Stimulated activated CD8-positive, alpha-beta memory T cell treated with anti-CD3 and anti-CD28 coated beads, Interleukin-15, amount 100 ng/mL, for 48 hours (primary cell): ENCODE measurements around the gene CTAGE8.
"Not testable (repeated sequence)": the region's sequence is repeated elsewhere in the genome, so short reads cannot be mapped to it uniquely, and the experiment has no call there.

Experiments
- DNase-seq, 2 donors: peaks; one replicate each; pipeline ENCODE4 v3.0.0-alpha.2; 2020; ENCODE audit warnings: low read depth in 2 of 2

Gene CTAGE8

DNA sequence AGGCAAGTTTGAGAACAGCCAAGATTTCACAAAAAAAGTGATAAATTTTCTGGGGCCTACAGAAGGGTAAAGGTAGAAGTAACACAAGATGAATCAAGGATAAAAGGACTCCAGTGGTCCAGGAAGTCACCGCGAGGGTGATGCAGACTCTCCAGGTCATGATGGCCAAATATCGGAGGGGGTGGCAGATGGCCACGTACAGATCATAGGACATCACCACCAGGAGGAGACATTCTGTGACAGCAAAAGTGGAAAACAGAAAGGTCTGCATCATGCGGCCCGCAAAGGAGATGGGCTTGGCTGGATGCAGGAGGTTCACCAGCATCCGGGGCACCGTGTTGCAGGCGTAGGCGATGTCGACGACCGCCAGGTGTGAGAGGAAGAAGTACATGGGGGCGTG lies 10.0 kb downstream of the CTAGE8 start:
- not testable (repeated sequence) for DNase-seq

DNA sequence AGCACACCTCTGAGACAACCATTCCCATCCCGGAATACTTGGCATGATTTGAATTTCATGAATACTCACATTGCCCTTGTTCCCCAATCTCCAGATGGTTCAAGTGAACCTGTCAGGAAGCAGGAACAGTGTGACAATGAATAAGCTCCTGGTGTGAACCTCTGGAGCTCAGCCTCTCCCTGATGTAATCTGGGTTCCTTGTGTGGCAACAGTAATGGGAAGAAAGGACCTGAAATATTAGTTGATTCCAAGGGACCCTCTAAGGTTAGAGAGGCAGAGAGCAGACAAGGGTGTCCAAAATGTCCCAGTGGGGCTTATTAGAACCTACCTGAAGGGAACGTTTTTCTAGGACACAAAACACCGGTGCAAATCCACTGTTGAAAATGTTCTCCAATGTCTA lies 13.0 kb downstream of the CTAGE8 start:
- DNase-seq, result no peak

DNA sequence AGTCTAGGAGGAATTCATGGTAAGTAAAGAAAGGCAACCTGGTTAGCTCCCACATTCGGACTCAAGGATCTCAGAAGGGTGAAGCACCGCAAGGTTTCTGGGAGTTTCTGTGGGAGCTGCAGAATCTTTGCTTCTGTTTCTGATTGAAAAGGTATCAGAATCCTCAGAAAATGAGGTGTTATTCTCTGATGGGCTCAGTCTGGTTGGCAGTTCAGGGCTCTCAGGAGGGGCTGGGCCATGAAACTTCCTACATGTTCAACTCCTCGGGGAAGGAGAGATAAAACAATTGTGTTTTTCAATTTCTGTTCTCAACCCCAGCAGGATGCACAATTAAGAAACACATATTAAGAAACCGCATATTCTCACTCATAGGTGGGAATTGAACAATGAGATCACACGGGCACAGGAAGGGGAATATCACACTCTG lies 13.6 kb downstream of the CTAGE8 start:
- no peak for DNase-seq

DNA sequence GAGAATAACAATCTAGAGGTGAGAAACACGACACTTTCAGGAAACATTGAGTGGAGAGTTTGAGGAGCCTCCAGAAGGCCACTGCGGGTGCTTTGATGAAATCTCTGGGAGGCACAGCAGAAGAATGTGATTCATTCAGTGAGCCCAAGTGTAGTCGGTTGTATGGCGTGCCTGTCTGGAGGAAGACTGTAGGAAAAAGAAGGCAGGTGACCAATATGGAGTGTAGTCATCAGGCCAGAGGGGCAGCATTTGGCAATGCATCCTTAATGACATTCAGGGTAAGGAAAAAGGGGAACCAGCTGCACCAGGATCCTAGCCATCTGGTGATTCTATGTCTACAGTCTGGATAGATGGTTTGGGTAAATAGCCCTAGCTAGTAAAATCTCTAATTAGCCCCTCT lies 16.8 kb downstream of the CTAGE8 start:
- DNase-seq, result not testable (repeated sequence)

DNA sequence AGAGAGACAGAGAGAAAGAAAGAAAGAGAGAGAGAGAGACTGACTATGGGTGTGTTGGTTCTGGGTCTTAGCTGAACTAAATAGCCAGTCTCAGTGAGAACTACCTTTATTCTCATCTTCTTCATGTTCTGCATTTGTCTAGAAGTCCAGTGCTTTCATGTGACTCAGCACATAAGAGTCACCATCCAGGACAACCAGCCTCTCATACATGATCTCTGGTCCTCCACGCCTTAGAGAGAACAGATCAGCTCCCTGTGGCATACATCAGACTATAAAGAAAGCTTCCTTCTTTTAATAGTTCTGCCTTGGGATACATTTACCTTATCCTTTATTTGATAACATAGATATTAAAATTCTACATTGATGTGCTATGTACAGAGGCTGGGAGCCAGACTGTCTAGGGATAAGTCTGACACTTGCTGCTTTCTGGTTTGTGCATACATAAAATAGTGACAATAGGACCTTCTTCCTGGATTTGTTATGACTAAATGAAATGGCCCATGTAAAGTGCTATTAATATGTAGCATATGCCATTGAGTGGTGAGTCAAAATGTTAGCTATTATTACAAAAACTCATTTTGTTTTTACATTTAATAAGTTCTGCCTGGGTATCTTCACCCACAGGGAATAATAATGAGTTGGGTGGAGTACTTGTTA lies 21.3 kb downstream of the CTAGE8 start:
- not testable (repeated sequence) for DNase-seq

DNA sequence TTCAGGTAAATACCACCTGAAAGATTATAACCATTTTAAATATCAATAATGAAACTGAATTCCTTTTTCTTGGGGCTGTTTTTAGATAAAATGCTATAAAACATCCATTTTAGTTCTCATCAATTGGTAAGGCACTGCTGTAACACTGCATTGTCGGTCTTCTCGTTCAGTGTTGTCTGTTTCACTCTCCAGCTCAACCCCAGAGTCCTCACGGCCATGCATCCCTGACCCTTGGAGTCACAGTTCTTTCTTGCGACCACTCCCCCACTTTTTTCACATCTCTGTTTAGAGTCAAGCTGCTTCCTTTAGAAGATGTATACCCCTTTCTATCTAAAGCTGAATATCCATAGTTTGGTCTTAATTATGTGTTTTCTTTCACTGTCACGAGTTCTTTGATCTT lies 22.1 kb downstream of the CTAGE8 start:
- not testable (repeated sequence) for DNase-seq

DNA sequence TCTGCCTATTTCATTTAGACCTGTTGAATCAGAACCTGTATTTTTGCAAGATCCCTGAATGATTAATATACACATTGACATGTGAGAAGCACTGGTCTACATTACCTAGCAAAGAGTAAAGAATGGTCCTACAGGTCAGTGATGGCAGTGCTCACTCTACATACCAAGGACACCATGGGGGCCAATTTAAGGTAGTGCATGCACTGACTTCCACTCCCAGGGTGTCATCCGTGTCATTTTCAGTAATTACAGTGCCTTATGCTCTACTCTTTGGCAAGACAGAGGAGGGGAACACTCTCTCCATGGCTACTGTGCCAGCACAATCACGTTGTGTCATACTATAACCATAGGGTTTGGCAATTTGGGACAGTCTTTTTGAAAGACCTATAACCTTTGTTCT lies 23.7 kb downstream of the CTAGE8 start:
- not testable (repeated sequence) for DNase-seq

DNA sequence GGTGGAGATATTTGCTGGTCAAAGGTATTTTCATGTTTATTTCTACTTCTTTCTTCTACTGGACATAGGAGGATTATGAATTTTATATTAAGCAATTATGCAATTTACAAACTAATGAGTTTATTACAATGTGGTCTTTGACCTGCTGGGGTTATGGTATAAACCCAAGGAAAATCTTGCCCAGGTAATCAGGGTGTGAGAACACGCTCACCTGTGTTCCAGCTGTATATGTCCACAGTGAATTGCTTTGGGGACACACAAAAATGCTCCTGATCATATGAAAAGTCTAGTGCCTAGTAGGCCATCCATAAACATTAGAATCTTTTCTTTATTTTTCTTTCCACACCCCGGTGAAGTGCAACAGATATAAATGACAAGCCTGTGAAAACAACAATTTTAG lies 29.7 kb downstream of the CTAGE8 start, which contains the start of gene OR2A42:
Gene OR2A42, minus strand, starts transcription at position 241 of the 400 bp plus-strand sequence. CDS start 6,762 bp downstream, outside the sequence.
- DNase-seq, result not testable (repeated sequence)

DNA sequence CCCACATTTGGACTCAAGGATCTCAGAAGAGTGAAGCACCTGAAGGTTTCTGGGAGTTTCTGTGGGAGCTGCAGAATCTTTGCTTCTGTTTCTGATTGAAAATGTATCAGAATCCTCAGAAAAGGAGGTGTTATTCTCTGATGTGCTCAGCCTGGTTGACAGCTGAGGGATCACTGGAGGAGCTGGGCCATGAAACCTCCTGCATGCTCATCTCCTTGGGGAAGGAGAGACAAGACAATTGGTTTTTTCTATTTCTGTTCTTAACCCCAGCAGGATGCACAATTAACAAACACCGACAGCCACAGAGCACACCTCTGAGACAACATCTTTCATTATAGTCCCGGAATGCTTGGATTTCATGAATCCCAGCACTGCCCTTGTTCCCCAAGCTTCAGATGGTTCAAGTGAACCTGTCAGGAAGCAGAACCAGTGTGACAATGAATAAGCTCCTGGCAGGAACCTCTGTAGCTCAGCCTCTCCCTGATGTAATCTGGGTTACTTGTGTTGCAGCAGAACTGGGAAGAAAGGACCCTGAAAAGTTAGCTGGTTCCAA lies 30.5 kb downstream of the CTAGE8 start:
- DNase-seq, result not testable (repeated sequence)

DNA sequence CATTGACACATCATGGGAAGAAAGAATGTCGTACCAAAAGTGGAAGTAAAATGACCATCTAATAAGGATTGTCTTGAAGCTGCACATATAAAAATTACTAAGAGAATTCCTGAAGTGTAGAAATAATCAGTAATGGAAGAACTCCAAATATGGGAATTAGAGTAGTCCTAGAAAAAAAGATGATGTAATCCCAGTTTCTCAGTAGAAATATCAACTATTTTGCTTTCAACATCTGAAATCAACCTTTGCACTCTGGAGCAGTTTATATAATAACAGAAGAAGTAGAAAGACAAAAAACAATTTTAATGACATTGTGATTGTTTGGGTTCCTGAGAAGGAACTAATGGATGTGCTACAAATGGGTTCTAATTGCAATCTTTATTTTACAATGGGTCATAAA lies 36.0 kb downstream of the CTAGE8 start:
- DNase-seq, result not testable (repeated sequence)

DNA sequence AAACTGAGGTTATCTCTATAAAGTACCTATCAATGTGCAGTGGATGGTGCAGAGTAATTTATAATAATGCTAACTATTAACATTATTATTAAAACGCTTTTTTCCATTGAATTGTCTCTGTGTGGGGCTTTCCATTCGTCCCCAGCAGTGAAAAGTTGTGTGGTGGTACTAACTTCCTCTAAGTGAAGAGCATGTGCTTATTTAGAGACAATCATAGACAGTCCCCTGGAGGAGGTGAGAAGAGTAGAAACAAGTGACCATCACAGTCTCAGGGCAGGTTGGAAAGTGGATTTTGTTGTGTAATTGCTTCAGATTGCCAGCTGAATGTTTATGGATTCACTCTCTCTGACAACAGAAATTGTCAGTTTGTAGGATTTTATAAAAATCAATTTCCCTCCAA lies 38.1 kb downstream of the CTAGE8 start:
- not testable (repeated sequence) for DNase-seq

DNA sequence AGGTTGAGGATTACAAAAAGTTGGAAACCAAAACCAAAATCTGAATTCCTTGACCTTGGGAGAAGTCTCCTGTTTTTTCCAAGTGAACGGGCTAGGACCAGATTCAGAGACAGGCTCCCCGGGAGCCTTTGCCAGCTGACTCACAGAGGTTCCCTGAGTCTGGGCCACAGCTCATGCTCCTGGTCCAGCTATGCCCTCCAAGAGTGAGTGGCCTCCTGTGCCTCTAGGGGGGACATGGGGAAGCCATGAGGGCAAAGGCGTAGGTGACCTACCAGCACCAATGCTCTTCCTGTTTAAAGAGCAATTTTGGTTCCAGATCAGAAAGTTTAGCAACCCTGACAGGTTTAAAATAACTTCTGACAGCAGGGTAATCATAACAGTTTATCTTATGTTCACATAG lies 40.3 kb downstream of the CTAGE8 start:
- not testable (repeated sequence) for DNase-seq

DNA sequence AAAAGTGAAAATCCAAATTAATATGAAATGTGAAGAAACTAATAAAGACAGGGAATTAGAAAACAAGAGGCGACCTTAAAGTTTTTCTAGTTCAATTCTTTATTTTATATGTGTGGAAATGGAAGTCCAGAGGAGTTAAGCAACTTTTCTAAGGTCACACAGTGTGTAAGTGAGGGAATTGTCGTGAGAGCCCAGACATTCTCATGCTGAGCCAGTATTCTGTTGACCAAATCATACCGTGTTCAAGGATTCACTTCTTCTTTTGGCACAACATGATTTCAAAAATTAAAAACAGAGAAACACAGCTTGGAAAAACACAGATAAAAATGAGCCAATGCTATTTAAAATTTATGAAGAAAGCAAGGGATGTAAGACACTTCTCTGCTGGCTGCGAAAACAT lies 42.2 kb downstream of the CTAGE8 start:
- not testable (repeated sequence) for DNase-seq

DNA sequence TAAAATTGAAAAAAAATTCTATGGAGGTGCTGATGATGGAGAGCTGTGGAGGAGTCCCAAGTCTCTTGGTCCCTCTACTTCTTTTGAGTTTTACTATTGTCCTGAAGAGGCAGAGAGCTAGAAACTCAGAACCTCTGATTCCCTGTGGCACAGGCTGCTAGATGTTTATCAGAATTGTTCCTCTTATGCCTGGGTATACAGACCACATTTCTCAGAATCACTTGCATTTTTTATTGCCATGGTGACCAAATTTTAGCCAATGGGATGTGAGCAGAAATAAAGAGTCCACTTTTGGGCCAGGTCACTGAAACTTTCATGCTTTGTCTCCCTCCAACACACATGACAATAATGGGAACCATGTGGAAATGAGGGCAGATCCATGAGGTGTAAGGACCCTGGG lies 45.4 kb downstream of the CTAGE8 start:
- DNase-seq, result not testable (repeated sequence)

DNA sequence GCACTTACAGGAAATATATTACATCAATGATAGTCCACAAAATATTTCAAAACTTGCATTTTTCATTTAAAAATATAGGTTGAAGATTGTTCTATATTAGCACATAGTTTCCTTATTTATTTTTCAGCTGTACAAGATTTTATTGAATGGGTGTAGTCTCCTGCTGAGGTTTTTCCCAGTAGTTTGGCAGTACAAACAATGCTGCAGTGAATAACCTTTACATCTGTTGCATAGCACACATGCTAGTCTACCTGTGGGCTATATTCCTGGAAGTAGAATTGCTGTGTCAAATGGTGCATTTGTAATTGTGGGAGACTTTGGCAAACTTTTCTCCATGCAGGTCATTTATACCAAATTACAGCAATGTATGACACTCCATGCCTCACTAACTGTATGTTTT lies 48.6 kb downstream of the CTAGE8 start:
- DNase-seq, result not testable (repeated sequence)

DNA sequence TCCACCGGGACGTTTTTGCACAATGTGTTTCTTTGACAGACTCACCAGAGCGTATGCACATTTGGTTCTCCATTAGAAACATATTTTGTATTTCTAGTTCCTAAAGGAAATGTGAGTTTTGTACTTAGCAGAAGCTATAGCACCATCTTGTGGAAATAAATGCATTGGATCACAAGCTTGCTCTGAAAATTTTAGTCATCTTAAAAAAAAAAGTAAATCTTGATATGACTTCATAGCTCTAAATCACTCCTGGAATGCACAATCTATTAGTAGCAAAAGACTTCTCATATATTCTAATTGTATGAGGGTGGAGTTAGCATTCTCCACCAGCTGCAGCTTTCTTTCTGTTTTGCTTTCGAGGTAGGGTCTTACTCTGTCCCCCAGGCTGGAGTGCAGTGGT lies 49.9 kb downstream of the CTAGE8 start:
- not testable (repeated sequence) for DNase-seq

DNA sequence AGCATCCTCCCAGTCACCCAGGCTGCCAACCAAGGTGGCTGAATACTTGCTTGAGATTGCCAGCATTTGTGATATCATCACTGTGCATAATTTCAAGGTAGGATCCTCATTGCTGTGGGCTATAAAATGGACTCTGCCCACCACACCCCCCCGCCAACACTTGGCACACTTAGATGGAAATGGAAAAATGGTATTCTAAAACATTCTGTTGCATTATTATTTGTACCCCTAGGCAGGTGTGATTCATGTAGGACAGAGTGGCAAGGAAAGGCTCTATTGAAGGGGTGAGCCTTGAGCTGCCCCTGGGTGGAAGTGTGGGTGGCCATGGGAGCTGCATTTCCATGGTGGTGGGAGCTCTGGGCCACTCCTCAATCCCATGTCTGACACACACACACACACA lies 50.5 kb downstream of the CTAGE8 start:
- not testable (repeated sequence) for DNase-seq

DNA sequence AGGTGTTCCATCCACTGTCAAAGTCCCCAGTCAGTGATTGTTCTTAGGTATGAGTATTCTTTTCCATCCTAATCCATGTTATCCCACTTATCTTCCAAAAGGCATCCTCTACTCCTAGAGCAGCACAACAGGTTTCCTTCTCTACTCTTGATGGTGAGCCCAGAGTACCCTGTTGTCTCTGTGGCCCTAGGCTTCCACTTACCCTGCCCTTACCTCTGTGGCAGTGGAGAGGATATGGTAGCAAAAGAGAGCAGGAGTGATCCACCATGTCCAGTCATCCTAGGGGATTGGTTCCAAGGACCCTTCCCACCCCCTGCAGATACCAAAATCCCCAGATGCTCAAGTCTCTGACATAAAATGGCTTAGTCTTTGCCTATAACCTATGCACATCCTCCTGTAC lies 51.9 kb downstream of the CTAGE8 start:
- not testable (repeated sequence) for DNase-seq
